ENCODE measurements around the gene CDH22. TPM values are rescaled to one million over a fixed set of nuclear protein-coding genes. Genes with fewer than 3 reads are reported as not detected.
A peak's percentile ranks its signal among the peaks of the same experiment; 100 is the strongest.

Gene CDH22
- total and polyA plus RNA-seq, 5 donors from 2014 or later = not detected

DNA sequence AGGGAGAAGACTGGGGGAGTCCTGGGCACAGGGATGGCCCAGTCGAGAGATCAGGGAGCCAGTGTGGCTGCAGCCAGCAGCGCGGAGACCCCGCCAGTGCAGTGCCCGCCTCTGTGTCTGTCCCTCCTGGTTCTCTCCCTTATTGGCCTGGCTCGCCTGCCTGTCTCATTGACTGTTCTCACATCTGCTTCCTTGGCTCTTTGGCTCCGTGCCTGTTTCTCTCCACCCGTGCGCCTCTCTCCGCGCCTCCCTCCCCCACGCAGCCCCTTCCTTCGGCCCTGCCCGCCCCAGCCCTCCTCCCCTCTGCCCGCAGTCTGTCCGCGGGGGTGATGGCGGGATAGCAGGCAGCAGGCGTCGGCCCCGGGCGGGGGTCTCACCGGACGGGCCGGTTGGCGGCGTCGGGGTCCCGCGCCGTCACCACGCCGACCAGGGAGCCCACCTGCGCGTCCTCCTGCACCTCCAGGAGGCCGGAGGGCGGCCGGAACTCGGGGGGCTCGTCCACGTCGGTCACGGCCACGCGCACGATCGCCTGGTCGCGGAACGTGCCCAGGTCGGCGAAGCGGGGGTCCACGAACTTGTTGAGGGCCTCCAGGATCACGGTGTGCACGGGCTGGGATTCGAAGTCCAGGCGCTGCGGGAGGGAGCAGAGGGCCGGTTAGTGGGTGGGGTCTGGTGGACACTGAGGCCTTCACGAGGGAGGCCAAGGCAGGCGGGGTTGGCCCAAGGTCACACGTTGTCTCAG is 98.2 kb downstream of the CDH22 start:
- no peak overlapping the region for H3K27ac ChIP-seq (ENCODE audit: insufficient read depth, low read length, poor library complexity, severe bottlenecking)
- H3K4me1 ChIP-seq (ENCODE audit: control insufficient read depth, insufficient read depth, low read length, poor library complexity, severe bottlenecking) = peaks cover 16% of the 10 kb centered on the region
- H3K27ac Mint-ChIP-seq = peak overlapping the region in 1 of 3 donors; percentile 24
- peaks cover 9% of the 10 kb centered on the region for H3K27me3 Mint-ChIP-seq
- DNase-seq = no peak
- H3K4me3 Mint-ChIP-seq = no peak overlapping the region
- peaks cover 0 to 4% (median 0%) of the 10 kb centered on the region in 7 donors for H3K9me3 Mint-ChIP-seq
- peaks cover 0 to 22% (median 16%) of the 10 kb centered on the region in 4 donors for H3K4me1 Mint-ChIP-seq
- H3K27me3 ChIP-seq (ENCODE audit: control insufficient read depth, insufficient read depth, low read length) = peaks cover 3% of the 10 kb centered on the region
- no peaks in the 10 kb centered on the region for H3K36me3 ChIP-seq (ENCODE audit: control insufficient read depth, insufficient read depth, low read length)
- H3K9me3 ChIP-seq (ENCODE audit: control insufficient read depth in 2 of 2, low read length in 2 of 2) = no peaks in the 10 kb centered on the region
- ATAC-seq (ENCODE audit: low read depth in 2 of 2) = no peak
- peaks cover 4% of the 10 kb centered on the region for H3K36me3 Mint-ChIP-seq
- H3K4me3 ChIP-seq (ENCODE audit: low read depth, low read length) = no peak overlapping the region

DNA sequence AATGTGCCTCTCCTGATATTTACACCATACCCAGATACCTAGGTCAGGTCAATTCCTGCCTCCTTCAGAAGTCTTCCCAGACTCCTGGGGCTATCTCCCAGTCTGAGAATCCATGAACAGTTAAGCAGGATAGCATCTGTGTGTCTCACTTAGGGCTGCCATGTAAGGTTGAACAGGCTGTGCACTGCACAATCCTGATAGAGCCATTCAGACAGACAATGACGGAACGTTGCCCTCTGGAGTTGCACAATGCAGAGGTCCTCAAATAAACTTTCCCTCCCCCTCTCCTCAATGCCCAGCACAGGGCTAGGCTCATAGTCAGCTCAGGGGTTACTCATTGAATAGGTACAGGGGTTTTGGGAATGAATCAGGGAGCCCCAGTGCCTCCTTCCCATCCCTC is 100.5 kb downstream of the CDH22 start:
- no peaks in the 10 kb centered on the region for H3K36me3 ChIP-seq (ENCODE audit: control insufficient read depth, insufficient read depth, low read length)
- Mint-ChIP-seq H3K9me3 (peaks cover 0 to 4% (median 0%) of the 10 kb centered on the region in 7 donors), H3K4me1 (peaks cover 0 to 42% (median 33%) of the 10 kb centered on the region in 4 donors), H3K27me3 (peaks cover 15% of the 10 kb centered on the region), H3K36me3 (peaks cover 4% of the 10 kb centered on the region), H3K4me3 (no peak overlapping the region), H3K27ac (no peak overlapping the region)
- no peak overlapping the region for H3K27ac ChIP-seq (ENCODE audit: insufficient read depth, low read length, poor library complexity, severe bottlenecking)
- H3K9me3 ChIP-seq (ENCODE audit: control insufficient read depth in 2 of 2, low read length in 2 of 2) = no peaks in the 10 kb centered on the region
- DNase-seq (no peak), ATAC-seq (ENCODE audit: low read depth in 2 of 2) (no peak)
- no peak overlapping the region for H3K4me3 ChIP-seq (ENCODE audit: low read depth, low read length)
- peaks cover 32% of the 10 kb centered on the region for H3K4me1 ChIP-seq (ENCODE audit: control insufficient read depth, insufficient read depth, low read length, poor library complexity, severe bottlenecking)
- H3K27me3 ChIP-seq (ENCODE audit: control insufficient read depth, insufficient read depth, low read length) = no peaks in the 10 kb centered on the region

DNA sequence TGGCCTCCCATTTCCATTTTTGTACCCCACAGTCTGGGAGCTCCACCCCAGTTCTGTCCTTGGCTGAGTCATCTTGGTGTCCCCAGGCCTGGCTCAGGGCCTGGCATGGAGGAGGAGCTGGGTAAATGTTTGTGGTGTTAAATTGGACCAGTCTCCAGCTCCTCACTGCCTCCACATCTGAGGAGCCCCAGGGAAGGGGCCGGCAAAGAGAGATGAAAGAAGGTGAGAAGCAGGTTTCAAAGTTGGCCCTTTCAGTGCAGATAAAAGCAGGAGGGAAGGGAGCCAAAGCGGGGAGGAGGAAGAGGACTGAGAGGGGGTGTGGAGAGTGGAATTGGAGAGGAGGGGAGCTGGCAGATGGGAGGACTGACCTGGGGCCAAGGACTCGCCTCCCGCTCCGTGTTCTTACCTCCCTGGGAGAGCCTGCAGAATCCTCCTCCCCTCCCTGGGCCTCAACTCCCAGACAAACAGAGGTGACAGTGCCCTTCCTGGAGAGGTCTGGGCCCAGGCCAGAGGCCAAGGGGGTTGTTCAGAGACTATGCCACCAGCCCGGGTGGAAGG is 101.2 kb downstream of the CDH22 start:
- H3K27me3 ChIP-seq (ENCODE audit: control insufficient read depth, insufficient read depth, low read length) = no peaks in the 10 kb centered on the region
- H3K4me1 Mint-ChIP-seq = peaks cover 0 to 43% (median 33%) of the 10 kb centered on the region in 4 donors
- peaks cover 0 to 4% (median 0%) of the 10 kb centered on the region in 7 donors for H3K9me3 Mint-ChIP-seq
- peak overlapping the region in 1 of 3 donors; percentile 12 for H3K27ac Mint-ChIP-seq
- H3K4me3 Mint-ChIP-seq = no peak overlapping the region
- peaks cover 32% of the 10 kb centered on the region for H3K4me1 ChIP-seq (ENCODE audit: control insufficient read depth, insufficient read depth, low read length, poor library complexity, severe bottlenecking)
- ATAC-seq (ENCODE audit: low read depth in 2 of 2) = no peak
- H3K27ac ChIP-seq (ENCODE audit: insufficient read depth, low read length, poor library complexity, severe bottlenecking) = no peak overlapping the region
- peaks cover 4% of the 10 kb centered on the region for H3K36me3 Mint-ChIP-seq
- no peaks in the 10 kb centered on the region for H3K9me3 ChIP-seq (ENCODE audit: control insufficient read depth in 2 of 2, low read length in 2 of 2)
- peaks cover 15% of the 10 kb centered on the region for H3K27me3 Mint-ChIP-seq
- no peaks in the 10 kb centered on the region for H3K36me3 ChIP-seq (ENCODE audit: control insufficient read depth, insufficient read depth, low read length)
- DNase-seq = no peak
- no peak overlapping the region for H3K4me3 ChIP-seq (ENCODE audit: low read depth, low read length)

DNA sequence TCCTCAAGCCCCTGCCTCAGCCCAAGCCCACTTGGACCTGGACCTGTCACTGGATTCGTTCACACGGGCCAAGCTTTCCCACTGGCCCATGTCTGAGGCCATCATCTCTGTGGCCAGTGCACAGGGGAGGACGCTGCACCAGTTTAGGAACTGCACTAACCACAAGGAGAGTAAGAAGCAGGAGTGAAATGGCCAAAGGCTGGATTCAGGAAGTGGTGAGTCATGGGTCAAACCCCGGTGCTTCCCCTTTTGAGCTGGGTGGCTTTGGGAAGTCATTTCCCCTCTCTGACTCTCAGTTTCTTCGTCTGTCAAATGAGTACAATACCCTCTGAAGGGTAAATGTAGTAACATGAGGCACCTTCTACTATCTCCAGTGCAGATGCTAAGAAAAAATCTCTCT is 102.3 kb downstream of the CDH22 start:
- Mint-ChIP-seq H3K27me3 (peaks cover 15% of the 10 kb centered on the region), H3K4me3 (peak overlapping the region in 1 of 4 donors; percentile 78), H3K36me3 (peaks cover 4% of the 10 kb centered on the region), H3K9me3 (peaks cover 0 to 4% (median 0%) of the 10 kb centered on the region in 7 donors), H3K27ac (peak overlapping the region in 2 of 3 donors; percentile 66 to 78), H3K4me1 (peaks cover 0 to 45% (median 33%) of the 10 kb centered on the region in 4 donors)
- Histone ChIP-seq H3K27me3 (ENCODE audit: control insufficient read depth, insufficient read depth, low read length) (no peaks in the 10 kb centered on the region), H3K36me3 (ENCODE audit: control insufficient read depth, insufficient read depth, low read length) (no peaks in the 10 kb centered on the region), H3K27ac (ENCODE audit: insufficient read depth, low read length, poor library complexity, severe bottlenecking) (no peak overlapping the region), H3K4me1 (ENCODE audit: control insufficient read depth, insufficient read depth, low read length, poor library complexity, severe bottlenecking) (peaks cover 32% of the 10 kb centered on the region), H3K4me3 (ENCODE audit: low read depth, low read length) (no peak overlapping the region), H3K9me3 (ENCODE audit: control insufficient read depth in 2 of 2, low read length in 2 of 2) (no peaks in the 10 kb centered on the region)
- no peak for DNase-seq
- peak in 1 of 2 donors; percentile 21 for ATAC-seq (ENCODE audit: low read depth in 2 of 2)

DNA sequence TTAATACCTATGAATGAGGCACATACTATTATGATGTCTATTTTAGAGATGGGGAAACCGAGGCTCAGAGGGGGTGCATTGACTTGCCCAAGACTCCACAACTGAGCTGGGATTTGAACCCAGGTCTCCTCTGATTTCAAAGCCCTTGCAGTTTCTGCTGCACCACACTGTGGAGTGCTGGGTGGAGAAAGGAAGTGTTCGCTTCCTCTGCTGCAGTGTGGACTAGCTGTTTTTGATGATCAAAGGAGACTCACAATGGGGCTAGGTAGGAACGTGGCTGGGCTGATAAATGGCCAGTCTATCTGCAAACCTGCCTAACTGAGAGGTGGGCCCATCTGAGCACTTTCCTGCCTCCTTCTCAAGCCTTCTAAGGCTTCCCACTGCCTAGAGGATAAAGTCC is 102.9 kb downstream of the CDH22 start:
- H3K27me3 Mint-ChIP-seq = peaks cover 15% of the 10 kb centered on the region
- Histone ChIP-seq H3K4me1 (ENCODE audit: control insufficient read depth, insufficient read depth, low read length, poor library complexity, severe bottlenecking) (peaks cover 32% of the 10 kb centered on the region), H3K36me3 (ENCODE audit: control insufficient read depth, insufficient read depth, low read length) (no peaks in the 10 kb centered on the region), H3K27ac (ENCODE audit: insufficient read depth, low read length, poor library complexity, severe bottlenecking) (no peak overlapping the region), H3K27me3 (ENCODE audit: control insufficient read depth, insufficient read depth, low read length) (no peaks in the 10 kb centered on the region), H3K4me3 (ENCODE audit: low read depth, low read length) (peak overlapping the region; percentile 9), H3K9me3 (ENCODE audit: control insufficient read depth in 2 of 2, low read length in 2 of 2) (no peaks in the 10 kb centered on the region)
- peaks cover 4% of the 10 kb centered on the region for H3K36me3 Mint-ChIP-seq
- peak in 1 of 2 donors; percentile 57 for ATAC-seq (ENCODE audit: low read depth in 2 of 2)
- peak overlapping the region in 2 of 4 donors; percentile 18 to 79 for H3K4me3 Mint-ChIP-seq
- DNase-seq = no peak
- peaks cover 0 to 45% (median 33%) of the 10 kb centered on the region in 4 donors for H3K4me1 Mint-ChIP-seq
- H3K9me3 Mint-ChIP-seq = peaks cover 0 to 4% (median 0%) of the 10 kb centered on the region in 7 donors
- peak overlapping the region in 2 of 3 donors; percentile 66 to 78 for H3K27ac Mint-ChIP-seq

DNA sequence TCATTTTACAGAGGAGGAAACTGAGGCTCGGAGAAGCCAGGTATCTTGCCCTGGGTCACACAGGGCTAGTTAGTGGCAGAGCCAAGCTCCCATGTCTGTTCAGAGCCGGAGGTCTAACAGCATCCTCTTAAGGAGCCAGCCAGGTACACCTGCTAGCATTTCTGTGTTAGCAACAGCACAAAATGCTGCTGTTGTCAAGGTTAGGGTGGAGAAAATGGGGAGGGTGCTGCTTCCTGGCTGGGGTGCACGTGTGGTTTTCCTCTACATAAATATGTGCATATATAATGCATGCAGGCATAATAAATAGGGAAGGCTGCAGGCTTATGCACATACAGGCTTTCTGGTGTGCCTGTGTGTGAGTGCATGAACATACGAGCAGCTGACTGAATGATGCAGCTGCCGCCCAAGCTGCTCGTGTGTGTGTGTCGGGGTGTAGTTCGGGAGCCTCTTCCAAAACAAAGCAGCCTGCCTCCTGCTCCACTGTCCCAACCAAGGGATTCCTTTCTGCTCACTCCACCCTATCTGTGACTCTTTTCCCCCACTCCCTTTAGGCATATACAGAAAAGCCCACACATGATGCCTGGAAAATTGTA is 103.6 kb downstream of the CDH22 start:
- Mint-ChIP-seq H3K27me3 (peaks cover 15% of the 10 kb centered on the region), H3K9me3 (peaks cover 0 to 3% (median 0%) of the 10 kb centered on the region in 7 donors), H3K4me1 (peaks cover 0 to 45% (median 33%) of the 10 kb centered on the region in 4 donors), H3K36me3 (peaks cover 4% of the 10 kb centered on the region), H3K27ac (peak overlapping the region in 2 of 3 donors; percentile 48 to 80), H3K4me3 (peak overlapping the region in 3 of 4 donors; percentile 40 to 79 (median 59))
- Histone ChIP-seq H3K9me3 (ENCODE audit: control insufficient read depth in 2 of 2, low read length in 2 of 2) (no peaks in the 10 kb centered on the region), H3K4me1 (ENCODE audit: control insufficient read depth, insufficient read depth, low read length, poor library complexity, severe bottlenecking) (peaks cover 32% of the 10 kb centered on the region), H3K36me3 (ENCODE audit: control insufficient read depth, insufficient read depth, low read length) (no peaks in the 10 kb centered on the region), H3K27ac (ENCODE audit: insufficient read depth, low read length, poor library complexity, severe bottlenecking) (no peak overlapping the region), H3K4me3 (ENCODE audit: low read depth, low read length) (peak overlapping the region; percentile 9), H3K27me3 (ENCODE audit: control insufficient read depth, insufficient read depth, low read length) (no peaks in the 10 kb centered on the region)
- ATAC-seq (ENCODE audit: low read depth in 2 of 2) = peak; percentile 19 to 43
- no peak for DNase-seq

DNA sequence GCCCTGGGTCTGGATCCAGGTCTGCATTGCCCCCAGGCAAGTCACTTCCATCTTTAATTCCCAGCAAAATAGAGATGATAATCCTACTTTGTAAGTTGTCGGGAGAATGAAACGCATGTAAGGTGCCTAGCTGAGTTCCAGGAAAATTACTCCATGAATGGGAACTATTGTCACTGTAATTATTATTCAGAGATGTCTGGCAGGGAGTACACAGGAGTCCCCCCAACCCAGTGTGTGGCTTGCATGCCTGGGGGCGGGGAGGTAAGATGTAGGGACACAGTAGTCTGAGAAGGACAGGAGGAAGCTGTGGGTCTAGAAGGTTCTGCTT is 104.8 kb downstream of the CDH22 start:
- Histone ChIP-seq H3K4me3 (ENCODE audit: low read depth, low read length) (no peak overlapping the region), H3K9me3 (ENCODE audit: control insufficient read depth in 2 of 2, low read length in 2 of 2) (no peaks in the 10 kb centered on the region), H3K27ac (ENCODE audit: insufficient read depth, low read length, poor library complexity, severe bottlenecking) (no peak overlapping the region), H3K4me1 (ENCODE audit: control insufficient read depth, insufficient read depth, low read length, poor library complexity, severe bottlenecking) (peaks cover 32% of the 10 kb centered on the region), H3K36me3 (ENCODE audit: control insufficient read depth, insufficient read depth, low read length) (no peaks in the 10 kb centered on the region), H3K27me3 (ENCODE audit: control insufficient read depth, insufficient read depth, low read length) (no peaks in the 10 kb centered on the region)
- no peak for ATAC-seq (ENCODE audit: low read depth in 2 of 2)
- Mint-ChIP-seq H3K27me3 (peaks cover 15% of the 10 kb centered on the region), H3K4me1 (peaks cover 0 to 51% (median 36%) of the 10 kb centered on the region in 4 donors), H3K27ac (peak overlapping the region in 1 of 3 donors; percentile 20), H3K36me3 (no peaks in the 10 kb centered on the region), H3K9me3 (peaks cover 0 to 1% (median 0%) of the 10 kb centered on the region in 7 donors), H3K4me3 (peak overlapping the region in 3 of 4 donors; percentile 51 to 62 (median 58))
- DNase-seq = no peak
